B cell (primary cell): ENCODE data around the gene ZNF410. TPM values are rescaled to one million over a fixed set of nuclear protein-coding genes. Genes with fewer than 3 reads are reported as not detected.

Source experiments
- ATAC-seq: fragments of 200-7000 bp; cut with Tn5 transposase; one replicate; pipeline ENCODE4 v1.10.0; 2021; ENCODE audit warnings: low read depth, mild to moderate bottlenecking, moderate number of reproducible peaks, moderate library complexity
- CTCF ChIA-PET: fragments of 350-600 bp; sonication (Branson Sonifier 250); formaldehyde crosslinking; loops from one replicate; lab custom pipeline; 2021; ENCODE audit warnings: antibody characterized with exemption, inconsistent platforms; lab: Charles Lee
- POLR2A ChIA-PET: fragments of 350-600 bp; sonication (Branson Sonifier 250); formaldehyde crosslinking; loops from one replicate; lab custom pipeline; 2021; ENCODE audit warnings: antibody characterized with exemption; lab: Charles Lee
- DNase-seq: peaks from one replicate; pipeline ENCODE4 v3.0.0; 2013
- H2AFZ ChIP-seq: 2 replicates; pipeline ENCODE4 v1.6.1; 2012; ENCODE audit warnings: mild to moderate bottlenecking, low read depth, low read length; ENCODE audit not compliant: insufficient read depth, poor library complexity, severe bottlenecking
- H3K27ac ChIP-seq, 2 donors: 1 replicate in 1 of 2; 2 replicates in 1 of 2; pipeline ENCODE4 v1.5.1; 2012 to 2013; ENCODE audit warnings: low read length in 2 of 2, mild to moderate bottlenecking in 2 of 2, moderate library complexity in 1 of 2
- H3K27me3 ChIP-seq, 4 experiments: fragments of 200-600 bp in 1 of 4; sonication (generic) in 1 of 4; replicated peaks in 1 of 4; 1 replicate in 2 of 4; 2 replicates in 2 of 4; pipeline versions ENCODE4 v1.6.1 to v1.7.0; 2013 to 2016; ENCODE audit warnings: low read length in 3 of 4, mild to moderate bottlenecking in 2 of 4, mixed read lengths in 1 of 4, moderate library complexity in 1 of 4; ENCODE audit not compliant: insufficient read depth in 4 of 4, control insufficient read depth in 3 of 4; ENCODE audit errors: control extremely low read depth in 1 of 4
- H3K36me3 ChIP-seq, 2 experiments: replicated peaks in 1 of 2; 1 replicate in 1 of 2; 2 replicates in 1 of 2; pipeline versions ENCODE4 v1.6.1 to v1.7.1; 2013; ENCODE audit warnings: low read length in 1 of 2; ENCODE audit not compliant: insufficient read depth in 2 of 2, control insufficient read depth in 1 of 2; ENCODE audit errors: control extremely low read depth in 1 of 2, extremely low read depth in 1 of 2
- H3K4me1 ChIP-seq, 2 donors: fragments of 200-600 bp in 1 of 2; sonication (generic) in 1 of 2; 1 replicate in 1 of 2; 2 replicates in 1 of 2; pipeline versions ENCODE4 v1.5.1 to v1.6.1; 2013 to 2017; ENCODE audit warnings: low read length in 2 of 2; ENCODE audit not compliant: control insufficient read depth in 2 of 2, insufficient read depth in 2 of 2
- H3K4me2 ChIP-seq: replicated peaks from 2 replicates; pipeline ENCODE3; 2012; ENCODE audit warnings: mild to moderate bottlenecking, low read depth, low read length; ENCODE audit not compliant: poor library complexity, severe bottlenecking
- H3K4me3 ChIP-seq, 5 experiments: fragments of 200-600 bp in 1 of 5; sonication (generic) in 1 of 5; 1 replicate in 3 of 5; 2 replicates in 2 of 5; pipeline versions ENCODE4 v1.5.1 to v1.7.0; 2011 to 2016; ENCODE audit warnings: low read length in 4 of 5, mild to moderate bottlenecking in 4 of 5, low read depth in 2 of 5, control low read depth in 1 of 5, moderate library complexity in 1 of 5; ENCODE audit not compliant: insufficient read depth in 1 of 5; ENCODE audit errors: control extremely low read depth in 1 of 5, extremely low read depth in 1 of 5
- H3K79me2 ChIP-seq: fragments of 200-600 bp; sonication (generic); one replicate; pipeline ENCODE4 v1.6.0; 2016; ENCODE audit warnings: low read length; ENCODE audit not compliant: control insufficient read depth, insufficient read depth
- H3K9ac ChIP-seq: fragments of 200-600 bp; sonication (generic); 2 replicates; pipeline ENCODE4 v1.6.1; 2017; ENCODE audit warnings: mild to moderate bottlenecking, low read length, moderate library complexity
- H3K9me3 ChIP-seq, 3 donors: one replicate each; pipeline versions ENCODE4 v1.6.1 to v1.7.1; 2013; ENCODE audit warnings: low read length in 2 of 3; ENCODE audit not compliant: control insufficient read depth in 2 of 3, insufficient read depth in 1 of 3; ENCODE audit errors: control extremely low read depth in 1 of 3
- H4K20me1 ChIP-seq: 2 replicates; pipeline ENCODE4 v1.6.0; 2012; ENCODE audit warnings: mild to moderate bottlenecking, low read length; ENCODE audit not compliant: insufficient read depth, control insufficient read depth, poor library complexity, severe bottlenecking
- H3K27ac Mint-ChIP-seq: one replicate; pipeline ENCODE4 v1.8.0; 2021; ENCODE audit warnings: mixed read lengths
- H3K27me3 Mint-ChIP-seq: one replicate; pipeline ENCODE4 v1.8.0; 2021; ENCODE audit warnings: mixed read lengths
- H3K4me1 Mint-ChIP-seq: one replicate; pipeline ENCODE4 v1.8.0; 2021; ENCODE audit warnings: mixed read lengths
- H3K4me3 Mint-ChIP-seq: one replicate; pipeline ENCODE4 v1.8.0; 2021; ENCODE audit warnings: mixed read lengths
- H3K9me3 Mint-ChIP-seq: one replicate; pipeline ENCODE4 v1.8.0; 2022; ENCODE audit warnings: mixed read lengths; ENCODE audit not compliant: insufficient read depth
- EZH2 ChIP-seq: IDR thresholded peaks from 2 replicates; pipeline ENCODE4 v1.6.1; 2012; ENCODE audit warnings: borderline replicate concordance, low read depth, mild to moderate bottlenecking, moderate library complexity, low read length; ENCODE audit not compliant: insufficient read depth, poor library complexity, severe bottlenecking
- WGBS: methylation state at CpG from one replicate; pipeline ENCODE4 v1.1.5; 2013; ENCODE audit warnings: missing lambda C conversion rate; ENCODE audit not compliant: insufficient coverage; 5-methylcytosine and 5-hydroxymethylcytosine counted together
- intact Hi-C: fragments of 100-400 bp; cut with micrococcal nuclease; formaldehyde crosslinking; loops from one replicate; pipeline ENCODE4 v1.10.0; 2022
- polyA plus RNA-seq: library from polyadenylated mRNA; depleted of rRNA; stranded (reverse); fragments of >200 nt; gene quantifications from 2 replicates; pipeline ENCODE4 v1.2.3, GENCODE V29; 2012
- total RNA-seq, 2 donors: library from RNA; stranded (reverse); fragments of 120-200 nt in 1 of 2; gene quantifications; 1 replicate in 1 of 2; 2 replicates in 1 of 2; pipeline versions ENCODE4 v1.2.3 to v1.2.4, GENCODE V29; 2013 to 2022
- TF ChIP-seq, protein P1 (sequence below): fragments of 200-600 bp; IDR thresholded peaks from one replicate; pipeline ENCODE4 v1.8.0; 2022; ENCODE audit warnings: antibody characterized with exemption, mild to moderate bottlenecking

Gene ZNF410
- total and polyA plus RNA-seq, 2 donors (not counting 1 experiment from before 2014, with no cell fraction given), result 18.9 to 69.0 TPM

GRCh38 chr14:73942180-73942579 is 55.5 kb downstream of the ZNF410 start:
- Histone ChIP-seq H3K9me3 (no peaks in the 10 kb centered on the region), H3K27ac (no peak overlapping the region), H2AFZ (no peak overlapping the region), H3K9ac (no peak overlapping the region), H3K79me2 (no peaks in the 10 kb centered on the region), H3K36me3 (peaks cover 7 to 20% of the 10 kb centered on the region in 2 experiments), H3K4me3 (no peak overlapping the region), H3K27me3 (no peaks in the 10 kb centered on the region), H3K4me1 (no peaks in the 10 kb centered on the region), H3K4me2 (no peak overlapping the region), H4K20me1 (no peaks in the 10 kb centered on the region)
- ATAC-seq, result no peak
- no peaks in the 10 kb centered on the region for H3K9me3 Mint-ChIP-seq
- POLR2A ChIA-PET, result no interaction called here
- no peaks in the 10 kb centered on the region for H3K4me1 Mint-ChIP-seq
- DNase-seq, result no peak
- CTCF ChIA-PET, result no interaction called here
- 94% methylated on average over 7 of the region's 7 CpGs for WGBS
- no peaks in the 10 kb centered on the region for H3K27me3 Mint-ChIP-seq
- no peak overlapping the region for H3K27ac Mint-ChIP-seq
- intact Hi-C loops, result no loop called here
- H3K4me3 Mint-ChIP-seq, result no peak overlapping the region
- TF ChIP-seq EZH2, result no peak
- TF ChIP-seq, protein P1, sequence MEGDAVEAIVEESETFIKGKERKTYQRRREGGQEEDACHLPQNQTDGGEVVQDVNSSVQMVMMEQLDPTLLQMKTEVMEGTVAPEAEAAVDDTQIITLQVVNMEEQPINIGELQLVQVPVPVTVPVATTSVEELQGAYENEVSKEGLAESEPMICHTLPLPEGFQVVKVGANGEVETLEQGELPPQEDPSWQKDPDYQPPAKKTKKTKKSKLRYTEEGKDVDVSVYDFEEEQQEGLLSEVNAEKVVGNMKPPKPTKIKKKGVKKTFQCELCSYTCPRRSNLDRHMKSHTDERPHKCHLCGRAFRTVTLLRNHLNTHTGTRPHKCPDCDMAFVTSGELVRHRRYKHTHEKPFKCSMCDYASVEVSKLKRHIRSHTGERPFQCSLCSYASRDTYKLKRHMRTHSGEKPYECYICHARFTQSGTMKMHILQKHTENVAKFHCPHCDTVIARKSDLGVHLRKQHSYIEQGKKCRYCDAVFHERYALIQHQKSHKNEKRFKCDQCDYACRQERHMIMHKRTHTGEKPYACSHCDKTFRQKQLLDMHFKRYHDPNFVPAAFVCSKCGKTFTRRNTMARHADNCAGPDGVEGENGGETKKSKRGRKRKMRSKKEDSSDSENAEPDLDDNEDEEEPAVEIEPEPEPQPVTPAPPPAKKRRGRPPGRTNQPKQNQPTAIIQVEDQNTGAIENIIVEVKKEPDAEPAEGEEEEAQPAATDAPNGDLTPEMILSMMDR, result no peak

GRCh38 chr14:73943083-73943482 is 56.4 kb downstream of the ZNF410 start:
- H3K4me3 ChIP-seq, result no peak overlapping the region
- DNase-seq, result no peak
- H3K27me3 ChIP-seq, result no peaks in the 10 kb centered on the region
- H2AFZ ChIP-seq, result no peak overlapping the region
- WGBS, result 56% methylated on average over 4 of the region's 4 CpGs
- no peaks in the 10 kb centered on the region for H3K79me2 ChIP-seq
- Mint-ChIP-seq H3K4me1 (no peaks in the 10 kb centered on the region), H3K27ac (no peak overlapping the region), H3K27me3 (no peaks in the 10 kb centered on the region), H3K4me3 (no peak overlapping the region), H3K9me3 (no peaks in the 10 kb centered on the region)
- H3K36me3 ChIP-seq, result peaks cover 2 to 18% of the 10 kb centered on the region in 2 experiments
- H3K27ac ChIP-seq, result no peak overlapping the region
- no peak for TF ChIP-seq EZH2
- TF ChIP-seq, protein P1, result no peak
- ChIA-PET CTCF (no interaction called here), POLR2A (no interaction called here)
- no peaks in the 10 kb centered on the region for H3K4me1 ChIP-seq
- H3K4me2 ChIP-seq, result no peak overlapping the region
- H4K20me1 ChIP-seq, result no peaks in the 10 kb centered on the region
- H3K9ac ChIP-seq, result no peak overlapping the region
- intact Hi-C loops, result no loop called here
- no peak for ATAC-seq
- no peaks in the 10 kb centered on the region for H3K9me3 ChIP-seq
